Thyroid gland (tissue), 4 donors: ENCODE measurements around the gene TMTC4. TPM values are rescaled to one million over a fixed set of nuclear protein-coding genes. Genes with fewer than 3 reads are reported as not detected.

Source experiments
- DNase-seq, 2 donors: peaks; one replicate each; pipeline ENCODE4 v3.0.0-alpha.2; 2019
- H3K27ac ChIP-seq, 3 donors: fragments of 200-600 bp; sonication (generic); 1 replicate in 2 of 3; 2 replicates in 1 of 3; pipeline ENCODE4 v1.5.1; 2016 to 2019; ENCODE audit warnings: mild to moderate bottlenecking in 1 of 3, moderate library complexity in 1 of 3
- H3K27me3 ChIP-seq: fragments of 200-600 bp; sonication (generic); one replicate; pipeline ENCODE4 v1.5.1; 2019
- H3K36me3 ChIP-seq, 2 donors: fragments of 200-600 bp; sonication (generic); one replicate each; pipeline ENCODE4 v1.5.1; 2016 to 2019
- H3K4me1 ChIP-seq, 2 donors: fragments of 200-600 bp; sonication (generic); one replicate each; pipeline ENCODE4 v1.5.1; 2017 to 2019
- H3K4me3 ChIP-seq, 3 donors: fragments of 200-600 bp; sonication (generic); replicated peaks in 1 of 3; 1 replicate in 2 of 3; 2 replicates in 1 of 3; pipeline ENCODE4 v1.5.1; 2016; ENCODE audit warnings: mild to moderate bottlenecking in 1 of 3
- H3K9me3 ChIP-seq: fragments of 200-600 bp; sonication (generic); one replicate; pipeline ENCODE4 v1.5.1; 2017
- POLR2A ChIP-seq, 2 donors: fragments of 450-650 bp; IDR thresholded peaks; one replicate each; pipeline ENCODE4 v1.6.1; 2017; ENCODE audit warnings: antibody characterized with exemption in 2 of 2, mild to moderate bottlenecking in 2 of 2, moderate library complexity in 1 of 2
- WGBS, 2 donors: methylation state at CpG; one replicate each; pipeline ENCODE4 v1.1.5; 2017; 5-methylcytosine and 5-hydroxymethylcytosine counted together
- intact Hi-C: fragments of 100-400 bp; cut with DNase I; formaldehyde crosslinking; loops from one replicate; pipeline ENCODE4 v1.15.1; 2023
- total RNA-seq, 4 donors: library from RNA; depleted of rRNA; stranded (reverse); fragments of >200 nt; gene quantifications; one replicate each; pipeline ENCODE4 v1.2.3, GENCODE V29; 2016
- TF ChIP-seq, protein P1 (sequence below), 6 experiments: fragments of 200-600 bp in 3 of 6; fragments of 450-650 bp in 3 of 6; sonication (generic) in 3 of 6; IDR thresholded peaks; one replicate each; pipeline ENCODE4 v1.5.1; 2016 to 2019; ENCODE audit warnings: antibody characterized with exemption in 6 of 6, mild to moderate bottlenecking in 2 of 6, inconsistent platforms in 1 of 6, moderate library complexity in 1 of 6

Gene TMTC4
- total RNA-seq, 4 donors from 2014 or later, result 15.1 to 21.3 (median 18.4) TPM

GRCh38 chr13:100600915-100601314 lies 73.7 kb downstream of the TMTC4 start:
- Histone ChIP-seq H3K27me3 (no peaks in the 10 kb centered on the region), H3K4me3 (no peak overlapping the region), H3K9me3 (no peaks in the 10 kb centered on the region), H3K27ac (no peak overlapping the region), H3K36me3 (no peaks in the 10 kb centered on the region), H3K4me1 (no peaks in the 10 kb centered on the region)
- peak; percentile 9 for DNase-seq
- TF ChIP-seq, protein P1, sequence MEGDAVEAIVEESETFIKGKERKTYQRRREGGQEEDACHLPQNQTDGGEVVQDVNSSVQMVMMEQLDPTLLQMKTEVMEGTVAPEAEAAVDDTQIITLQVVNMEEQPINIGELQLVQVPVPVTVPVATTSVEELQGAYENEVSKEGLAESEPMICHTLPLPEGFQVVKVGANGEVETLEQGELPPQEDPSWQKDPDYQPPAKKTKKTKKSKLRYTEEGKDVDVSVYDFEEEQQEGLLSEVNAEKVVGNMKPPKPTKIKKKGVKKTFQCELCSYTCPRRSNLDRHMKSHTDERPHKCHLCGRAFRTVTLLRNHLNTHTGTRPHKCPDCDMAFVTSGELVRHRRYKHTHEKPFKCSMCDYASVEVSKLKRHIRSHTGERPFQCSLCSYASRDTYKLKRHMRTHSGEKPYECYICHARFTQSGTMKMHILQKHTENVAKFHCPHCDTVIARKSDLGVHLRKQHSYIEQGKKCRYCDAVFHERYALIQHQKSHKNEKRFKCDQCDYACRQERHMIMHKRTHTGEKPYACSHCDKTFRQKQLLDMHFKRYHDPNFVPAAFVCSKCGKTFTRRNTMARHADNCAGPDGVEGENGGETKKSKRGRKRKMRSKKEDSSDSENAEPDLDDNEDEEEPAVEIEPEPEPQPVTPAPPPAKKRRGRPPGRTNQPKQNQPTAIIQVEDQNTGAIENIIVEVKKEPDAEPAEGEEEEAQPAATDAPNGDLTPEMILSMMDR (IDR thresholded peaks at IDR 0.05), result no peak
- intact Hi-C loops, result no loop called here
- WGBS, 2 donors, result 48 to 50% methylated on average over 6 of the region's 6 CpGs

DNA sequence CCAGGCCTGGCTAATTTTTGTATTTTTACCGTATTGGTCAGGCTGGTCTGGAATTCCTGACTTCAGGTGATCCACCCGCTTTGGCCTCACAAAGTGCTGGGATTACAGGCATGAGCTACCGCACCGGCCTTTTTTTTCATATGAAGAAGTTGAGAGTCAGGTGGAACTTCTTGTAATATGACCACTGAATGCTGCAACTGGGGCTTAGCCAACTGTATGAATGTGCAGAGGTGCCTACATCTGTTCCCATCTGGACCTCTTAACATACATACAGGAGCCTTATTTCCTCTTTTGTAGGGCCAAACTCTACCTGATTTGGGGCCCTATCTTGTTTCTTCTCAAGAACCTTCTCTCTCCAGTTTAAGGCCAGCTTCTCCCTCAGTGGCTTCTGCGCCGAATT lies 74.1 kb downstream of the TMTC4 start:
- Histone ChIP-seq H3K27me3 (no peaks in the 10 kb centered on the region), H3K4me1 (no peaks in the 10 kb centered on the region), H3K36me3 (no peaks in the 10 kb centered on the region), H3K27ac (no peak overlapping the region), H3K4me3 (no peak overlapping the region), H3K9me3 (no peaks in the 10 kb centered on the region)
- 97 to 98% methylated on average over 6 of the region's 6 CpGs for WGBS, 2 donors
- TF ChIP-seq, protein P1 (IDR thresholded peaks at IDR 0.05), result no peak
- TF ChIP-seq POLR2A (IDR thresholded peaks at IDR 0.05), result no peak
- no peak for DNase-seq
- intact Hi-C loops, result no loop called here

DNA sequence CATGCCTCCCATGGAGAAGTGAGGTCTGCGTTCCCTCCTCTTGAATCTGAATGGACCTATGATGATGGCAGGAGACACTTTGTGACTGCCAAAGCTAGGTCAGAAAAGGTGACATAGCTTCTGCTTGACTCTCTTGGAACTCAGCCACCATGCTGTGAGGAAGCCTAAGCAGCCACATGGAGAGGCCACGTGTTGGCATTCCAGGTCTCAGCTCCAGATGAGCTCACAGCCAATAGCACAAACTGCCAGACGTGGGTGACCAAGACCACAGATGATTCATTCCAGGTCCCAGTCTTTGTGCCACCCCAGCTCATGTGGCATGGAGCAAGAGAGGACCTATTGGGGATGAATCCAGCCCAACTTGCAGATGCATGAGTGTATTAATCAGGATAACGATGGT lies 77.3 kb downstream of the TMTC4 start:
- H3K9me3 ChIP-seq, result no peaks in the 10 kb centered on the region
- intact Hi-C loops, result no loop called here
- H3K36me3 ChIP-seq, result no peaks in the 10 kb centered on the region
- H3K27ac ChIP-seq, result no peak overlapping the region
- no peak for TF ChIP-seq POLR2A (IDR thresholded peaks at IDR 0.05)
- 85 to 88% methylated on average over 3 to 4 of the region's 4 CpGs for WGBS, 2 donors
- H3K4me1 ChIP-seq, result no peaks in the 10 kb centered on the region
- H3K4me3 ChIP-seq, result no peak overlapping the region
- H3K27me3 ChIP-seq, result no peaks in the 10 kb centered on the region
- DNase-seq, result no peak

DNA sequence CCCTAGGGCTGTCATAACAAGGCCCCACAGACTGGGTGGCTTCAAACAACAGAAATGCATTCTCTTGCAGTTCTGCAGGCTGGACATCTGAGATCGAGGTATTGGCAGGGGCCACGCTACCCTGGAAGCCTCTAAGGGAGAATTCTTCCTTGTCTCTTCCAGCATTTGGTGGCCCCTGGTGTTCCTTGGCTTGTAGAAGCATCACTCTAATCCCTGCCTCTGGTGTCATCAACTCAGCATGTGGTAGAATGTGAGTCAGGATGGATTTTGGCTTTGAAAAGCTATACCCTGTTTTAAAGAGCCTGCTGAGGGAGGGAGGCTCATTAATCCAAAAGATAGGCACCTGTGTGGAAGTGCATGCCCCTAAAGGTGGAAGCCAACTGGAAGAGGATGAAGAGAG lies 78.1 kb downstream of the TMTC4 start:
- no peak overlapping the region for H3K27ac ChIP-seq
- H3K27me3 ChIP-seq, result no peaks in the 10 kb centered on the region
- TF ChIP-seq POLR2A (IDR thresholded peaks at IDR 0.05), result no peak
- TF ChIP-seq, protein P1 (IDR thresholded peaks at IDR 0.05), result no peak
- H3K4me1 ChIP-seq, result no peaks in the 10 kb centered on the region
- intact Hi-C loops, result no loop called here
- H3K4me3 ChIP-seq, result no peak overlapping the region
- H3K9me3 ChIP-seq, result no peaks in the 10 kb centered on the region
- WGBS, 2 donors, result 84 to 89% methylated on average over 2 of the region's 2 CpGs
- no peak for DNase-seq
- no peaks in the 10 kb centered on the region for H3K36me3 ChIP-seq

DNA sequence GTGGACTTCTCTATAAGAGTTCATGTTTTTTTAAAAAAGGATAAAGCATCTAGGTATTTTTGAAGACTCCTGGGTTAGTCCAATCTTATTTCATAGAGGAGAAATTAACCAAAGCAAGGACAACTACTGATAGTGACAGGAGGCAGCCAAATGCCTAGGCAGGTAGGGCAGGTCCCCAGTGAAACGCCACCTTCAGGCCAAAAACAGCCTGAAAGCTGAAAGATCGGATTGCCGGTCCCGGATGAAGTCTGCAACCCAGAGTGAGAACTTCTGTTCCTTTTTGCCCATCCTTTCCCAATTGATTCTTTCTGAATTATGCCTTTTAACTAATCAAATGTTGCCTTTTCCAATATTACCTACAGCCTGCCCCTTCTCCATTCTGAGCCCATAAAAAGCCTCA lies 79.9 kb downstream of the TMTC4 start:
- Histone ChIP-seq H3K36me3 (no peaks in the 10 kb centered on the region), H3K27ac (no peak overlapping the region), H3K9me3 (no peaks in the 10 kb centered on the region), H3K27me3 (no peaks in the 10 kb centered on the region), H3K4me3 (no peak overlapping the region), H3K4me1 (no peaks in the 10 kb centered on the region)
- 67% methylated on average over 4 of the region's 4 CpGs for WGBS, 2 donors
- TF ChIP-seq, protein P1 (IDR thresholded peaks at IDR 0.05), result no peak
- TF ChIP-seq POLR2A (IDR thresholded peaks at IDR 0.05), result no peak
- intact Hi-C loops, result no loop called here
- DNase-seq, result no peak

GRCh38 chr13:100594255-100594654 lies 80.3 kb downstream of the TMTC4 start:
- Histone ChIP-seq H3K4me3 (no peak overlapping the region), H3K4me1 (no peaks in the 10 kb centered on the region), H3K27ac (no peak overlapping the region), H3K27me3 (no peaks in the 10 kb centered on the region), H3K36me3 (no peaks in the 10 kb centered on the region), H3K9me3 (no peaks in the 10 kb centered on the region)
- intact Hi-C loops, result no loop called here
- WGBS, 2 donors, result 77 to 80% methylated on average over 9 of the region's 9 CpGs
- DNase-seq, result no peak
- TF ChIP-seq, protein P1 (IDR thresholded peaks at IDR 0.05), result no peak
- TF ChIP-seq POLR2A (IDR thresholded peaks at IDR 0.05), result no peak
